NT2/D1 (cell line): ENCODE measurements around the gene CCDC60.

Experiments used
- SUZ12 ChIP-seq: IDR thresholded peaks from 2 replicates; pipeline ENCODE4 v1.6.1; 2011; ENCODE audit not compliant: insufficient read length, insufficient read depth; ENCODE audit errors: extremely low read depth
- YY1 ChIP-seq: IDR thresholded peaks from 2 replicates; pipeline ENCODE4 v1.6.1; 2011; ENCODE audit not compliant: insufficient read length, insufficient read depth
- ZNF274 ChIP-seq: IDR thresholded peaks from 2 replicates; pipeline ENCODE4 v1.6.1; 2011; ENCODE audit warnings: mild to moderate bottlenecking, low read depth, low read length

- no peak for TF ChIP-seq YY1
- TF ChIP-seq ZNF274, result no peak
- no peak for TF ChIP-seq SUZ12
Measured at GRCh38 chr12:119461636-119462214, 127.2 kb downstream of the CCDC60 start.
